EH (cell line): ENCODE results near the gene KCNN3.

Source experiments
- DNase-seq: peaks from one replicate; pipeline ENCODE4 v3.0.0-alpha.2; 2015; ENCODE audit warnings: low read depth

KCNN3 gene

GRCh38 chr1:154659823-154660592 lies 210.1 kb downstream of the KCNN3 start:
- no peak for DNase-seq

GRCh38 chr1:154657556-154657955 lies 212.5 kb downstream of the KCNN3 start:
- no peak for DNase-seq

- DNase-seq: no peak
Measured at GRCh38 chr1:154652893-154653292, 217.2 kb downstream of the KCNN3 start.
